ENCODE results near the gene MBNL2. TPM values are rescaled to one million over a fixed set of nuclear protein-coding genes. Genes with fewer than 3 reads are reported as not detected.

The MBNL2 gene
- total RNA-seq, 2 experiments from 2014 or later, result 15.8 to 16.1 TPM

DNA sequence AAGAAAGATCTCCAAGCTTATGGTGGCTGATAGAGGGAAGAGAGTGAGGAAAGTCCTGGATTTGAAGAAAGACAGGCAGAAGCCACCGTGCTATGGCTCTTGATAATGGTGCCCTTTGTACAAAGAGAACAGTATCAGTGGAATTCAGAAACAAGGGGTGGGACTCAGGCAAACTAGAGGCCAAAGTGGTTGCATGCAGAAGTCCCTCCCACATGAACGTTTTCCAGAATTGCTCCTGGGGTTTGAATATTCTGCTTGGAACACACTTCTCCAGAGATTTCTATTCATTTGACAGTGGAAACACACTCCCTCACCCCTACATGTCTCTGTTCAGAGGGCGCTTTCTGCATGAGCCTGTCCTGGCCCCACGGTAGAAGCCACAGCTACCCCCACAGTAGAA lies 10.1 kb upstream of the MBNL2 start:
- POLR2A ChIA-PET, result interaction anchor here (1.1 to 1.8 kb wide), 2 partner anchors 10 to 12 kb away, joined by 3 to 6 read pairs; partner anchors contain the start of gene MBNL2
- H3K4me3 Mint-ChIP-seq, result no peak overlapping the region
- H3K36me3 Mint-ChIP-seq (ENCODE audit: low read depth), result no peaks in the 10 kb centered on the region
- H3K27ac Mint-ChIP-seq, result no peak overlapping the region
- TF ChIP-seq, protein P1, sequence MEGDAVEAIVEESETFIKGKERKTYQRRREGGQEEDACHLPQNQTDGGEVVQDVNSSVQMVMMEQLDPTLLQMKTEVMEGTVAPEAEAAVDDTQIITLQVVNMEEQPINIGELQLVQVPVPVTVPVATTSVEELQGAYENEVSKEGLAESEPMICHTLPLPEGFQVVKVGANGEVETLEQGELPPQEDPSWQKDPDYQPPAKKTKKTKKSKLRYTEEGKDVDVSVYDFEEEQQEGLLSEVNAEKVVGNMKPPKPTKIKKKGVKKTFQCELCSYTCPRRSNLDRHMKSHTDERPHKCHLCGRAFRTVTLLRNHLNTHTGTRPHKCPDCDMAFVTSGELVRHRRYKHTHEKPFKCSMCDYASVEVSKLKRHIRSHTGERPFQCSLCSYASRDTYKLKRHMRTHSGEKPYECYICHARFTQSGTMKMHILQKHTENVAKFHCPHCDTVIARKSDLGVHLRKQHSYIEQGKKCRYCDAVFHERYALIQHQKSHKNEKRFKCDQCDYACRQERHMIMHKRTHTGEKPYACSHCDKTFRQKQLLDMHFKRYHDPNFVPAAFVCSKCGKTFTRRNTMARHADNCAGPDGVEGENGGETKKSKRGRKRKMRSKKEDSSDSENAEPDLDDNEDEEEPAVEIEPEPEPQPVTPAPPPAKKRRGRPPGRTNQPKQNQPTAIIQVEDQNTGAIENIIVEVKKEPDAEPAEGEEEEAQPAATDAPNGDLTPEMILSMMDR (IDR thresholded peaks at IDR 0.05), result no peak
- H3K27me3 Mint-ChIP-seq, result no peaks in the 10 kb centered on the region
- H3K9me3 Mint-ChIP-seq, result no peaks in the 10 kb centered on the region
- CTCF ChIA-PET, result interaction anchor here (0.9 to 3.2 kb wide), 5 partner anchors 11 to 102 kb away, joined by 3 to 19 read pairs (median 5); partner anchors contain the start of gene MBNL2
- DNase-seq (no peak), ATAC-seq (no peak)
- peaks cover 41% of the 10 kb centered on the region for H3K4me1 Mint-ChIP-seq (ENCODE audit: low read depth)
- intact Hi-C loops (cut with micrococcal nuclease), result no loop called here

DNA sequence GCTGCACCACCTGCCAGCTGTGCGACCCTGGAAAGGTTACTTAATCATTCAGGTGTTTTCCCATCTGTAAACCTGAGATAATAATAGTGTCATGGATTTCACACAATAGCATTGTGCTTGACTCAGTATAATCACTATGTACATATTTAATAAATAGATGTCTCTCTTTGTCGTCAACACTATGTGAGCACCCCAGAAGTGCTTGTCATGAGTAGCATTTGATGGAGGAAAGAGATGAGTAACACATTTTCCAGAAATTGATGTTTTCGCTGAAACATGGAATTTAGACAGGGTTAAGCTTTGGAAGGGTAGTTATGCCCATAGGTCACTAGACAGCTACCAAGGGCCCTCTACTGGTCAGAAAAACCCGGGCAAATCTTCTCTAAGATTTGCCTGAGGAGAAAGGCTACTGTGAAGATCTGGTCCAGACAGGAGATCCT lies 9.5 kb upstream of the MBNL2 start:
- no peak overlapping the region for H3K4me3 Mint-ChIP-seq
- ChIA-PET POLR2A (interaction anchor here (1.1 to 1.8 kb wide), 2 partner anchors 9 to 11 kb away, joined by 3 to 6 read pairs; partner anchors contain the start of gene MBNL2), CTCF (interaction anchor here (0.9 to 3.2 kb wide), 4 partner anchors 10 to 103 kb away, joined by 3 to 19 read pairs (median 10); partner anchors contain the start of gene MBNL2)
- H3K4me1 Mint-ChIP-seq (ENCODE audit: low read depth), result peaks cover 41% of the 10 kb centered on the region
- no peaks in the 10 kb centered on the region for H3K27me3 Mint-ChIP-seq
- H3K27ac Mint-ChIP-seq, result no peak overlapping the region
- TF ChIP-seq, protein P1 (IDR thresholded peaks at IDR 0.05), result peak; percentile 17
- intact Hi-C loops (cut with micrococcal nuclease), result no loop called here
- DNase-seq (no peak), ATAC-seq (no peak)
- H3K9me3 Mint-ChIP-seq, result no peaks in the 10 kb centered on the region
- H3K36me3 Mint-ChIP-seq (ENCODE audit: low read depth), result no peaks in the 10 kb centered on the region

DNA sequence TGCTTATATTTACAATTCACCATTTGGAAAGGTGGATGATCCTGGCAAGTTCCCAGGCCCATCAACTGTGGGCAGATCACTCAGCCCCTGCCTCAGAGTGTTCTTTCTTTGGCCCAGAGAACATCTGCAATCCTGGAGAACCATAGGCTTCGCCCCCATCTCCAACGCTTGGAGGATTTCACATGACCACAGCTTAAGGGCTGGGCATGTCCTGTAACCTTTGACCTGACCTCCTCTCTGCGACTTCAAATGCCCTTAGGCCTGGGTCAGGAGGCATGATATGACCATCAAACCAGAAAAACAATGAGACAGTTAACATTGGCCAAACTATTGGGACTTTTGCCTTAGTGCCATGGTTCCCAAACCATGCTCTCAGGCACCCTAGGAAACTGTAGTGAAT lies 7.2 kb upstream of the MBNL2 start:
- Mint-ChIP-seq H3K4me1 (ENCODE audit: low read depth) (peaks cover 36% of the 10 kb centered on the region), H3K9me3 (no peaks in the 10 kb centered on the region), H3K27me3 (no peaks in the 10 kb centered on the region), H3K27ac (no peak overlapping the region), H3K4me3 (no peak overlapping the region), H3K36me3 (ENCODE audit: low read depth) (no peaks in the 10 kb centered on the region)
- ChIA-PET POLR2A (interaction anchor here (0.6 kb wide), 1 partner anchor 8 kb away, joined by 3 read pairs; no protein-coding TSS in a partner anchor), CTCF (interaction anchor here (1.1 to 2.1 kb wide), 3 partner anchors 105 to 144 kb away, joined by 3 to 12 read pairs (median 4); no protein-coding TSS in a partner anchor)
- DNase-seq (no peak), ATAC-seq (no peak)
- TF ChIP-seq, protein P1 (IDR thresholded peaks at IDR 0.05), result no peak
- intact Hi-C loops (cut with micrococcal nuclease), result no loop called here

DNA sequence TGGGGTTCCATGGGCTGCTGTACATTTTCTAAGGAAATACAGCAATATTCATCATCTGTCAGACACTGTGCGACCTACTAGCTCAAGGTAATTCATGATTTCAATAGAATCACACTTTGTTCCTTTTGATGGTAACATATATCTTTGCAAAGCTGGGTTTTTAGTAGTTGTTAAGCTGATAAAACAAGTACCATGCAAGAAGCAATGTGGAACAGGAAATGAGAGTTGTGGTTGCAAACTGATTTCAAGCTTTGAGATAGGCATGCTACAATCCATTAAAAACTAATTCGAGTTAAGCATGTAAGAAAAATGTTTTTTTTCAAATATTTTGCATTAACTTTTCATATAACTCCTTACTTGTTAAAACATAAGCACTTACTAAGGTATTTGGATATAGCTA lies 6.8 kb upstream of the MBNL2 start:
- Mint-ChIP-seq H3K9me3 (no peaks in the 10 kb centered on the region), H3K27ac (no peak overlapping the region), H3K4me3 (no peak overlapping the region), H3K27me3 (no peaks in the 10 kb centered on the region), H3K36me3 (ENCODE audit: low read depth) (no peaks in the 10 kb centered on the region), H3K4me1 (ENCODE audit: low read depth) (peaks cover 32% of the 10 kb centered on the region)
- DNase-seq (no peak), ATAC-seq (peak; percentile 53)
- CTCF ChIA-PET, result interaction anchor here (1.1 to 2.1 kb wide), 2 partner anchors 105 to 144 kb away, joined by 4 to 12 read pairs; no protein-coding TSS in a partner anchor
- POLR2A ChIA-PET, result interaction anchor here (0.6 kb wide), 1 partner anchor 8 kb away, joined by 3 read pairs; no protein-coding TSS in a partner anchor
- TF ChIP-seq, protein P1 (IDR thresholded peaks at IDR 0.05), result no peak
- intact Hi-C loops (cut with micrococcal nuclease), result no loop called here

DNA sequence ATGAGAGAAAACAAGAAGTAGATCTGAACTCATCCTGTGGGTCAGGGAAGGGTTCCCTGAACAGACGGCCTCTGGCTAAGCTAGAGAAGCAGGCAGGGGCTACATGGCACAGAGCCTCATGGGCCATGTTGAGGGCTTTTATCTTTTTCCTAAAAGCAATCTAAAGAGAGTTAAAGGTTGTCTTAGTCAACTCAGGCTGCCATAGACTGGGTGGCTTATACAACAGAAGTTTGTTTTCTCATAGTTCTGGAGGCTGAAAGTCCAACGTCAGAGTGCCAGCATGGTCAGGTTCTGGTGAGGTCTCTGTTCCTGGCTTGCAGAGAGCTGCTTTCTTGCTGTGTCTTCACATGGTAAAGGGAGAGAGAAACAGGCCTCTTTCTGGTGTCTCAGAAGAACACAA lies 2.9 kb upstream of the MBNL2 start:
- Mint-ChIP-seq H3K27ac (no peak overlapping the region), H3K36me3 (ENCODE audit: low read depth) (no peaks in the 10 kb centered on the region), H3K27me3 (no peaks in the 10 kb centered on the region), H3K4me3 (no peak overlapping the region), H3K9me3 (no peaks in the 10 kb centered on the region), H3K4me1 (ENCODE audit: low read depth) (peaks cover 19% of the 10 kb centered on the region)
- no peak for DNase-seq
- ChIA-PET CTCF (interaction anchor here (3.0 kb wide), 1 partner anchor 109 kb away, joined by 16 read pairs; no protein-coding TSS in a partner anchor), POLR2A (no interaction called here)
- intact Hi-C loops (cut with micrococcal nuclease), result no loop called here
- TF ChIP-seq, protein P1 (IDR thresholded peaks at IDR 0.05), result no peak
- no peak for ATAC-seq
